K562 (cell line): ENCODE data around the gene RNF212B. TPM values are rescaled to one million over a fixed set of nuclear protein-coding genes. Genes with fewer than 3 reads are reported as not detected.

Source experiments
- ATAC-seq: fragments of 200-7000 bp; cut with Tn5 transposase; 3 replicates; pipeline ENCODE4 v1.9.1; 2020; ENCODE audit warnings: moderate library complexity
- BruUV-seq: library from RNA; stranded (reverse); fragments of 400-500 nt; replicated peaks from 2 replicates; lab custom pipeline; 2021; lab: Mats Ljungman, UMichigan
- CTCF ChIA-PET: fragments of 300-600 bp; formaldehyde crosslinking; extraction: SDS; loops from one replicate; lab custom pipeline; 2021; ENCODE audit warnings: low intra/inter-chr PET ratio; lab: Yijun Ruan, JAX
- POLR2A ChIA-PET: fragments of 300-600, 350-650 bp; sonication (Branson Sonifier 250); formaldehyde crosslinking; extraction: SDS; loops from one replicate; lab custom pipeline; 2021; ENCODE audit warnings: antibody characterized with exemption, inconsistent platforms; lab: Yijun Ruan, JAX
- DNase-seq, 4 experiments: peaks; one replicate each; pipeline versions ENCODE4 v3.0.0 to v3.0.0-alpha.2; 2011 to 2018; ENCODE audit warnings: low spot score in 3 of 4, mixed read lengths in 3 of 4; ENCODE audit errors: extremely low read depth in 1 of 4
- FAIRE-seq: peaks from 2 replicates; lab custom pipeline; 2011; peaks lifted over from hg19 to GRCh38; lab: Jason Lieb, UNC
- H2AFZ ChIP-seq: 2 replicates; pipeline ENCODE4 v1.6.0; 2011; ENCODE audit warnings: low read depth, low read length, control low read depth, inconsistent platforms
- H3K27ac ChIP-seq: fragments of 200-600 bp; 3 replicates; pipeline ENCODE4 v1.8.0; 2011; ENCODE audit warnings: low read depth, mild to moderate bottlenecking, control low read depth, inconsistent platforms, low read length, moderate library complexity, mixed read lengths; ENCODE audit errors: extremely low read depth
- H3K27me3 ChIP-seq, 2 experiments: fragments of 300-600 bp in 1 of 2; 2 replicates in 1 of 2; 3 replicates in 1 of 2; pipeline versions ENCODE4 v1.6.0 to v1.8.0; 2011; ENCODE audit warnings: inconsistent platforms in 2 of 2, low read length in 2 of 2, mild to moderate bottlenecking in 1 of 2, mixed read lengths in 1 of 2, moderate library complexity in 1 of 2; ENCODE audit not compliant: control insufficient read depth in 2 of 2, insufficient read depth in 2 of 2
- H3K36me3 ChIP-seq: fragments of 300-600 bp; 3 replicates; pipeline ENCODE4 v1.8.0; 2011; ENCODE audit warnings: mild to moderate bottlenecking, low read length, inconsistent platforms; ENCODE audit not compliant: control insufficient read depth, insufficient read depth
- H3K4me1 ChIP-seq, 2 experiments: fragments of 200-600 bp in 1 of 2; replicated peaks in 1 of 2; 2 replicates in 1 of 2; 3 replicates in 1 of 2; pipeline versions ENCODE4 v1.5.1 to v1.8.0; 2011; ENCODE audit warnings: inconsistent platforms in 2 of 2, low read length in 2 of 2, mild to moderate bottlenecking in 1 of 2, mixed read lengths in 1 of 2, moderate library complexity in 1 of 2; ENCODE audit not compliant: control insufficient read depth in 2 of 2, insufficient read depth in 2 of 2
- H3K4me2 ChIP-seq: 2 replicates; pipeline ENCODE4 v1.6.1; 2011; ENCODE audit warnings: low read length, control low read depth, inconsistent platforms, mixed read lengths; ENCODE audit not compliant: insufficient read depth
- H3K4me3 ChIP-seq: fragments of 200-600 bp; sonication (generic), shearing (Covaris generic); 2 replicates; pipeline ENCODE4 v1.5.1; 2016; ENCODE audit warnings: control low read depth, inconsistent platforms
- H3K79me2 ChIP-seq: fragments of 200-600 bp; 3 replicates; pipeline ENCODE4 v1.8.0; 2011; ENCODE audit warnings: low read length, inconsistent platforms; ENCODE audit not compliant: control insufficient read depth, insufficient read depth
- H3K9ac ChIP-seq, 2 experiments: 2 replicates each; pipeline versions ENCODE4 v1.6.0 to v1.6.1; 2011; ENCODE audit warnings: low read depth in 2 of 2, low read length in 2 of 2, control low read depth in 1 of 2, inconsistent platforms in 1 of 2, mild to moderate bottlenecking in 1 of 2, mixed read lengths in 1 of 2; ENCODE audit not compliant: insufficient read depth in 1 of 2
- H3K9me1 ChIP-seq: one replicate; pipeline ENCODE4 v1.6.0; 2011; ENCODE audit warnings: inconsistent platforms, mild to moderate bottlenecking, low read length, moderate library complexity; ENCODE audit not compliant: control insufficient read depth, insufficient read depth
- H3K9me3 ChIP-seq: replicated peaks from 2 replicates; pipeline ENCODE4 v1.5.1; 2011; ENCODE audit warnings: low read depth, low read length, inconsistent platforms; ENCODE audit not compliant: control insufficient read depth, insufficient read depth
- H4K20me1 ChIP-seq: replicated peaks from 2 replicates; pipeline ENCODE4 v1.6.1; 2011; ENCODE audit warnings: low read length, inconsistent platforms, mixed read lengths; ENCODE audit not compliant: control insufficient read depth, insufficient read depth
- CEBPG ChIP-seq, 3 experiments: fragments of 200-800 bp in 1 of 3; sonication (Bioruptor generic) in 1 of 3; sonication (generic) in 1 of 3; formaldehyde crosslinking in 1 of 3; IDR thresholded peaks in 2 of 3; conservative IDR thresholded peaks in 1 of 3; 2 replicates each; pipeline versions ENCODE4 v1.6.1 to v1.8.0; 2016 to 2022; ENCODE audit warnings: missing compliant biosample characterization in 2 of 3, missing genetic modification characterization in 2 of 3, mild to moderate bottlenecking in 1 of 3, missing genetic modification reagents in 1 of 3
- CHAMP1 ChIP-seq: fragments of 450-650 bp; IDR thresholded peaks from 2 replicates; pipeline ENCODE4 v1.6.1; 2016; ENCODE audit warnings: mild to moderate bottlenecking
- ELF2 ChIP-seq: fragments of 250-450 bp; sonication (Bioruptor Pico); IDR thresholded peaks from 2 replicates; pipeline ENCODE4 v1.5.0; 2021; ENCODE audit warnings: mild to moderate bottlenecking
- IFI16 ChIP-seq: fragments of 250-450 bp; sonication (Bioruptor Pico); IDR thresholded peaks from 2 replicates; pipeline ENCODE4 v2.1.2; 2022; ENCODE audit warnings: mild to moderate bottlenecking, inconsistent platforms
- IRF9 ChIP-seq: fragments of 450-650 bp; IDR thresholded peaks from 2 replicates; pipeline ENCODE4 v1.6.1; 2016; ENCODE audit warnings: missing biosample characterization, missing genetic modification characterization
- MAX ChIP-seq: sonication (generic); formaldehyde crosslinking; IDR thresholded peaks from 2 replicates; pipeline ENCODE4 v1.9.0; 2022; ENCODE audit warnings: mild to moderate bottlenecking, missing genetic modification reagents
- MEF2D ChIP-seq: conservative IDR thresholded peaks from 2 replicates; pipeline ENCODE4 v1.6.1; 2016; ENCODE audit warnings: low read depth, missing genetic modification characterization, missing compliant biosample characterization
- MEIS2 ChIP-seq: fragments of 450-650 bp; IDR thresholded peaks from 2 replicates; pipeline ENCODE4 v1.6.1; 2014; ENCODE audit warnings: mild to moderate bottlenecking; ENCODE audit not compliant: partially characterized antibody
- MLLT1 ChIP-seq, 2 experiments: fragments of 450-650 bp; IDR thresholded peaks; 2 replicates each; pipeline ENCODE4 v1.6.1; 2016
- MYC ChIP-seq, 2 experiments: fragments of 250-450 bp in 1 of 2; sonication (Bioruptor Pico) in 1 of 2; IDR thresholded peaks; 2 replicates each; pipeline versions ENCODE4 v1.5.1 to v1.6.1; 2012 to 2021; ENCODE audit warnings: low read depth in 2 of 2, borderline replicate concordance in 1 of 2, improper control_type of control experiment in 1 of 2, low read length in 1 of 2, mild to moderate bottlenecking in 1 of 2, moderate library complexity in 1 of 2
- OTX1 ChIP-seq: fragments of 450-650 bp; formaldehyde crosslinking; IDR thresholded peaks from 2 replicates; pipeline ENCODE4 v1.4.0; 2022; ENCODE audit warnings: mild to moderate bottlenecking
- PML ChIP-seq: IDR thresholded peaks from 2 replicates; pipeline ENCODE4 v1.6.1; 2012; ENCODE audit warnings: low read length, inconsistent platforms
- SUPT5H ChIP-seq: fragments of 450-650 bp; IDR thresholded peaks from 2 replicates; pipeline ENCODE4 v1.6.1; 2016
- TCF3 ChIP-seq: sonication (generic); formaldehyde crosslinking; IDR thresholded peaks from 2 replicates; pipeline ENCODE4 v1.4.0; 2020; ENCODE audit warnings: mild to moderate bottlenecking, missing genetic modification reagents
- whole genome bisulfite sequencing: fragments of 100-300 bp; shearing (Covaris generic); methylation state at CpG from one replicate; pipeline ENCODE4 v1.1.6; 2016; ENCODE audit warnings: low coverage, mixed read lengths; ENCODE audit not compliant: insufficient coverage; ENCODE audit errors: missing lambda C conversion rate; 5-methylcytosine and 5-hydroxymethylcytosine counted together
- in situ Hi-C: fragments of 300-500 bp; cut with MboI; formaldehyde crosslinking; loops from 4 replicates; pipeline ENCODE4 v1.15.0; 2018; ENCODE audit warnings: inconsistent platforms, mixed read lengths
- intact Hi-C: fragments of 100-400 bp; cut with micrococcal nuclease; formaldehyde crosslinking; loops from 2 replicates; pipeline ENCODE4 v1.14.2; 2022
- polyA plus RNA-seq, 8 experiments: library from polyadenylated mRNA; depleted of rRNA in 4 of 8; stranded (reverse) in 5 of 8; unstranded in 3 of 8; fragments of >200 nt; fragmentation: Nextera tagmentation in 2 of 8; fragmentation: Illumina TruSeq in 1 of 8; extraction: Ambion mirVana in 2 of 8; extraction: Trizol in 1 of 8; gene quantifications; 2 replicates each; pipeline versions ENCODE4 v1.2.1 to v1.2.3, GENCODE V29; 2011 to 2014; ENCODE audit warnings: inconsistent platforms in 1 of 8, missing spikeins in 1 of 8
- total RNA-seq, 7 experiments: library from RNA; depleted of rRNA in 6 of 7; stranded (reverse); fragments of >200 nt in 6 of 7; fragmentation: Illumina TruSeq in 2 of 7; extraction: Trizol in 2 of 7; gene quantifications; 2 replicates each; pipeline versions ENCODE4 v1.2.1 to v1.2.3, GENCODE V29; 2011 to 2021; ENCODE audit warnings: low replicate concordance in 1 of 7

RNF212B gene
- total and polyA plus RNA-seq, 9 of the 15 experiments (the other 6 are each of a cell fraction or from before 2014, with no cell fraction given), result 0.15 to 0.43 (median 0.27) TPM; not detected in 3

GRCh38 chr14:23319746-23320583, 82.2 kb downstream of the RNF212B start:
- intact Hi-C loops, result loop anchor here (2.0 to 10.0 kb wide), 3 partner anchors 13 to 235 kb away; partner anchors contain the start of genes BCL2L2, THTPA and ZFHX2
- Histone ChIP-seq H3K4me3 (peak overlapping the region; percentile 90), H3K27me3 (no peaks in the 10 kb centered on the region), H3K27ac (peak overlapping the region; percentile 97), H2AFZ (peak overlapping the region; percentile 95), H4K20me1 (no peaks in the 10 kb centered on the region; the same call in 1 of the 2 replicates), H3K4me2 (peak overlapping the region; percentile 99), H3K79me2 (peaks cover 34% of the 10 kb centered on the region), H3K9me3 (no peaks in the 10 kb centered on the region), H3K9me1 (no peaks in the 10 kb centered on the region), H3K36me3 (peaks cover 49% of the 10 kb centered on the region; the same call in 2 of the 3 replicates), H3K9ac (peak overlapping the region; percentile 80 to 88; a peak in 3 of 4 replicates), H3K4me1 (peaks cover 11 to 17% of the 10 kb centered on the region in 2 experiments; a peak in 4 of 5 replicates)
- BruUV-seq, result no TSS peak
- ChIA-PET CTCF (interaction anchor here (0.6 kb wide), 1 partner anchor 200 kb away, joined by 3 read pairs; no protein-coding TSS in a partner anchor), POLR2A (interaction anchor here (0.6 to 3.9 kb wide), 11 partner anchors 9 to 224 kb away, joined by 3 to 30 read pairs (median 5); partner anchors contain the start of genes BCL2L2, C14orf119 and PPP1R3E)
- no peak for DNase-seq
- no peak for ATAC-seq
- in situ Hi-C loops, result no loop called here
- FAIRE-seq, result no peak
- WGBS, result 78% methylated on average over 17 of the region's 17 CpGs
- TF ChIP-seq SUPT5H, result no peak; the same call in 1 of the 2 replicates
- 0 out of 2 replicates have a peak, but pooled peaks have one; percentile 16 for TF ChIP-seq ELF2 (CRISPR knock-in tag)
- TF ChIP-seq OTX1 (CRISPR knock-in tag), result no peak
- no peak for TF ChIP-seq MYC (IDR thresholded peaks at IDR 0.05; ENCODE audit: low read depth, low read length)
- TF ChIP-seq MYC (CRISPR knock-in tag; IDR thresholded peaks at IDR 0.05; ENCODE audit: borderline replicate concordance, low read depth), result peak; percentile 64; the same call in 1 of the 2 replicates
- peak; percentile 29 for TF ChIP-seq MEIS2
- TF ChIP-seq PML, result no peak
- TF ChIP-seq IRF9 (tag), result 0 out of 2 replicates have a peak, but pooled peaks have one; percentile 7
- peak; percentile 6; the same call in 1 of the 2 replicates for TF ChIP-seq CEBPG (CRISPR knock-in tag; IDR thresholded peaks at IDR 0.05)
- TF ChIP-seq CEBPG (tag; conservative IDR thresholded peaks at IDR 0.05 in 1 of 2, IDR thresholded peaks at IDR 0.05 in 1 of 2), result no peak
- peak in 1 of 2 experiments; percentile 85; a peak in 1 of 4 replicates for TF ChIP-seq MLLT1 (IDR thresholded peaks at IDR 0.05)
- peak; percentile 30; the same call in 1 of the 2 replicates for TF ChIP-seq MAX (CRISPR knock-in tag)
- no peak for TF ChIP-seq TCF3 (CRISPR knock-in tag)
- no peak for TF ChIP-seq IFI16 (CRISPR knock-in tag)
- no peak for TF ChIP-seq CHAMP1
- TF ChIP-seq MEF2D (tag), result no peak; the same call in 1 of the 2 replicates
